SK-N-SH (cell line): ENCODE data around the gene RIN2. TPM values are rescaled to one million over a fixed set of nuclear protein-coding genes. Genes with fewer than 3 reads are reported as not detected.

Experiments
- CTCF ChIA-PET: fragments of 300-600, 350-600 bp; formaldehyde crosslinking; extraction: SDS; loops from one replicate; lab custom pipeline; 2021; lab: Yijun Ruan, JAX
- POLR2A ChIA-PET: fragments of 350-600 bp; sonication (Branson Sonifier 250); formaldehyde crosslinking; extraction: SDS; loops from one replicate; lab custom pipeline; 2020; ENCODE audit warnings: antibody characterized with exemption, inconsistent platforms; lab: Yijun Ruan, JAX
- DNase-seq: peaks from one replicate; pipeline ENCODE4 v3.0.0; 2012
- H2AFZ ChIP-seq: fragments of 200-600 bp; sonication (generic); 2 replicates; pipeline ENCODE4 v1.8.1; 2016; ENCODE audit warnings: antibody characterized with exemption, mild to moderate bottlenecking, low read depth
- H3F3A ChIP-seq: fragments of 200-600 bp; sonication (generic); replicated peaks from 2 replicates; pipeline ENCODE3; 2016; ENCODE audit warnings: antibody characterized with exemption, mild to moderate bottlenecking; ENCODE audit not compliant: insufficient read depth
- H3K27ac ChIP-seq, 2 experiments: fragments of 200-500 bp in 1 of 2; fragments of 200-600 bp in 1 of 2; sonication (Bioruptor generic) in 1 of 2; sonication (generic), shearing (Covaris generic) in 1 of 2; 2 replicates each; pipeline versions ENCODE4 v1.5.1 to v1.6.1; 2014 to 2016; ENCODE audit warnings: low read depth in 2 of 2, inconsistent platforms in 1 of 2, low read length in 1 of 2, mild to moderate bottlenecking in 1 of 2, mixed read lengths in 1 of 2
- H3K27me3 ChIP-seq: fragments of 200-600 bp; sonication (generic), shearing (Covaris generic); 2 replicates; pipeline ENCODE4 v1.6.1; 2016; ENCODE audit warnings: mixed run types; ENCODE audit not compliant: insufficient read depth
- H3K36me3 ChIP-seq, 2 experiments: fragments of 200-500 bp in 1 of 2; fragments of 200-600 bp in 1 of 2; sonication (Bioruptor generic) in 1 of 2; sonication (generic) in 1 of 2; replicated peaks in 1 of 2; 2 replicates each; pipeline versions ENCODE3 to v1.5.1; 2014 to 2016; ENCODE audit warnings: low read length in 1 of 2, mild to moderate bottlenecking in 1 of 2; ENCODE audit not compliant: insufficient read depth in 2 of 2, control insufficient read depth in 1 of 2
- H3K4me1 ChIP-seq, 2 experiments: fragments of 200-500 bp in 1 of 2; fragments of 200-600 bp in 1 of 2; sonication (Bioruptor generic) in 1 of 2; sonication (generic), shearing (Covaris generic) in 1 of 2; 2 replicates each; pipeline versions ENCODE4 v1.5.1 to v1.6.1; 2014 to 2016; ENCODE audit warnings: low read depth in 1 of 2, low read length in 1 of 2, mixed run types in 1 of 2; ENCODE audit not compliant: insufficient read depth in 2 of 2, control insufficient read depth in 1 of 2
- H3K4me2 ChIP-seq: fragments of 200-600 bp; sonication (generic), shearing (Covaris generic); 2 replicates; pipeline ENCODE4 v1.6.1; 2017; ENCODE audit warnings: mixed run types
- H3K4me3 ChIP-seq, 2 experiments: fragments of 200-500 bp in 1 of 2; fragments of 200-600 bp in 1 of 2; sonication (Bioruptor generic) in 1 of 2; sonication (generic), shearing (Covaris generic) in 1 of 2; 2 replicates each; pipeline versions ENCODE4 v1.5.1 to v1.8.1; 2014 to 2016; ENCODE audit warnings: low read depth in 2 of 2, inconsistent platforms in 1 of 2, low read length in 1 of 2, mild to moderate bottlenecking in 1 of 2, mixed read lengths in 1 of 2, moderate library complexity in 1 of 2
- H3K79me2 ChIP-seq: fragments of 200-600 bp; sonication (generic); 2 replicates; pipeline ENCODE4 v1.8.1; 2017; ENCODE audit warnings: mild to moderate bottlenecking; ENCODE audit not compliant: insufficient read depth
- H3K9ac ChIP-seq: fragments of 200-600 bp; sonication (generic); 2 replicates; pipeline ENCODE4 v1.6.1; 2017; ENCODE audit warnings: mixed run types
- H3K9me2 ChIP-seq: fragments of 200-600 bp; sonication (generic); 2 replicates; pipeline ENCODE4 v1.6.1; 2017; ENCODE audit warnings: mixed run types
- H3K9me3 ChIP-seq: fragments of 200-600 bp; sonication (generic); 2 replicates; pipeline ENCODE4 v1.6.1; 2017; ENCODE audit warnings: mixed run types, mild to moderate bottlenecking, moderate library complexity
- H4K20me1 ChIP-seq: fragments of 200-600 bp; sonication (generic); 2 replicates; pipeline ENCODE4 v1.6.1; 2017; ENCODE audit warnings: mild to moderate bottlenecking, mixed run types; ENCODE audit not compliant: insufficient read depth
- EP300 ChIP-seq, 2 experiments: IDR thresholded peaks; 2 replicates each; pipeline versions ENCODE4 v1.4.0 to v1.6.1; 2012; ENCODE audit warnings: borderline replicate concordance in 1 of 2, low read depth in 1 of 2, low read length in 1 of 2
- EZH2phosphoT487 ChIP-seq: fragments of 200-600 bp; sonication (generic); IDR thresholded peaks from 2 replicates; pipeline ENCODE4 v1.6.1; 2017; ENCODE audit warnings: low read depth, mixed run types, mild to moderate bottlenecking, antibody characterized with exemption, moderate library complexity, borderline replicate concordance
- FOSL2 ChIP-seq: IDR thresholded peaks from 2 replicates; pipeline ENCODE4 v1.4.0; 2012; ENCODE audit warnings: low read depth, mild to moderate bottlenecking, moderate library complexity, borderline replicate concordance
- GATA2 ChIP-seq: sonication (generic); formaldehyde crosslinking; IDR thresholded peaks from 2 replicates; pipeline ENCODE4 v1.5.0; 2020; ENCODE audit warnings: mild to moderate bottlenecking, missing genetic modification reagents
- IRF3 ChIP-seq: fragments of 150-350 bp; IDR thresholded peaks from 2 replicates; pipeline ENCODE4 v1.6.1; 2016; ENCODE audit warnings: mild to moderate bottlenecking, low read depth, low read length
- JUND ChIP-seq: IDR thresholded peaks from 2 replicates; pipeline ENCODE4 v1.4.0; 2012
- MXI1 ChIP-seq: IDR thresholded peaks from 2 replicates; pipeline ENCODE4 v1.6.1; 2012; ENCODE audit warnings: mild to moderate bottlenecking, low read depth, low read length, improper control_type of control experiment
- NFIC ChIP-seq: IDR thresholded peaks from 2 replicates; pipeline ENCODE4 v1.4.0; 2012; ENCODE audit warnings: borderline replicate concordance
- NRF1 ChIP-seq: IDR thresholded peaks from 2 replicates; pipeline ENCODE4 v1.6.1; 2012; ENCODE audit warnings: low read depth, mild to moderate bottlenecking, low read length
- POLR2AphosphoS5 ChIP-seq: IDR thresholded peaks from 2 replicates; pipeline ENCODE4 v1.6.1; 2012; ENCODE audit warnings: low read depth, low read length
- RAD21 ChIP-seq: IDR thresholded peaks from 2 replicates; pipeline ENCODE4 v1.6.1; 2012; ENCODE audit warnings: mild to moderate bottlenecking, low read length
- RCOR1 ChIP-seq: fragments of 150-350 bp; IDR thresholded peaks from 2 replicates; pipeline ENCODE4 v1.6.1; 2017; ENCODE audit warnings: antibody characterized with exemption, low read length
- TCF12 ChIP-seq: IDR thresholded peaks from 2 replicates; pipeline ENCODE4 v1.4.0; 2012
- TEAD4 ChIP-seq: IDR thresholded peaks from 2 replicates; pipeline ENCODE4 v1.4.0; 2012; ENCODE audit warnings: mild to moderate bottlenecking, borderline replicate concordance; ENCODE audit not compliant: insufficient read depth
- USF1 ChIP-seq: IDR thresholded peaks from 2 replicates; pipeline ENCODE4 v1.4.0; 2012; ENCODE audit warnings: low read depth, borderline replicate concordance
- YY1 ChIP-seq: IDR thresholded peaks from 2 replicates; pipeline ENCODE4 v1.4.0; 2012; ENCODE audit warnings: low read depth, mild to moderate bottlenecking
- ZBTB33 ChIP-seq: IDR thresholded peaks from 2 replicates; pipeline ENCODE4 v1.4.0; 2012; ENCODE audit warnings: low read depth, borderline replicate concordance
- WGBS: methylation state at CpG from one replicate; pipeline ENCODE4 v1.1.6; 2017; ENCODE audit warnings: low lambda C conversion rate; 5-methylcytosine and 5-hydroxymethylcytosine counted together
- polyA plus RNA-seq, 3 experiments: library from polyadenylated mRNA; depleted of rRNA; stranded (reverse); fragments of >200 nt; gene quantifications; 2 replicates each; pipeline ENCODE4 v1.2.3, GENCODE V29; 2012
- TF ChIP-seq, protein P1 (sequence below): IDR thresholded peaks from 2 replicates; pipeline ENCODE4; 2012
- TF ChIP-seq, protein P2 (sequence below): IDR thresholded peaks from 2 replicates; pipeline ENCODE4 v1.4.0; 2012; ENCODE audit warnings: low read depth

RIN2 gene
- polyA plus RNA-seq, 1 of the 3 experiments (the other 2 are of a cell fraction) = 6.8 TPM

- no peaks in the 10 kb centered on the region for H3K9me2 ChIP-seq
- H3K79me2 ChIP-seq = peaks cover 7% of the 10 kb centered on the region; the same call in 1 of the 2 replicates
- H3K4me3 ChIP-seq = no peak overlapping the region
- peak overlapping the region; percentile 9; the same call in 1 of the 2 replicates for H3K9ac ChIP-seq
- H3K36me3 ChIP-seq = peaks cover 0 to 14% of the 10 kb centered on the region in 2 experiments
- WGBS = 29% methylated on average over 7 of the region's 7 CpGs
- H3F3A ChIP-seq = peaks cover 18% of the 10 kb centered on the region
- peaks cover 4% of the 10 kb centered on the region; the same call in 1 of the 2 replicates for H3K9me3 ChIP-seq
- peak overlapping the region; percentile 81 for H3K4me2 ChIP-seq
- no peak overlapping the region for H2AFZ ChIP-seq
- TF ChIP-seq TCF12 (peak; percentile 74; the same call in 1 of the 2 replicates), NFIC (peak; percentile 79), JUND (0 out of 2 replicates have a peak, but pooled peaks have one; percentile 14), POLR2AphosphoS5 (no peak), YY1 (no peak), USF1 (peak; percentile 11; the same call in 1 of the 2 replicates), ZBTB33 (no peak), NRF1 (no peak), FOSL2 (0 out of 2 replicates have a peak, but pooled peaks have one; percentile 19), IRF3 (no peak), RAD21 (no peak), MXI1 (peak; percentile 79), EZH2phosphoT487 (no peak), EP300 (IDR thresholded peaks at IDR 0.05; ENCODE audit: borderline replicate concordance in 1 of 2, low read depth in 1 of 2, low read length in 1 of 2) (peak in 1 of 2 experiments; percentile 42; a peak in 2 of 4 replicates), GATA2 (CRISPR knock-in tag) (peak; percentile 74), RCOR1 (0 out of 2 replicates have a peak, but pooled peaks have one; percentile 42), TEAD4 (peak; percentile 66)
- TF ChIP-seq, protein P1, sequence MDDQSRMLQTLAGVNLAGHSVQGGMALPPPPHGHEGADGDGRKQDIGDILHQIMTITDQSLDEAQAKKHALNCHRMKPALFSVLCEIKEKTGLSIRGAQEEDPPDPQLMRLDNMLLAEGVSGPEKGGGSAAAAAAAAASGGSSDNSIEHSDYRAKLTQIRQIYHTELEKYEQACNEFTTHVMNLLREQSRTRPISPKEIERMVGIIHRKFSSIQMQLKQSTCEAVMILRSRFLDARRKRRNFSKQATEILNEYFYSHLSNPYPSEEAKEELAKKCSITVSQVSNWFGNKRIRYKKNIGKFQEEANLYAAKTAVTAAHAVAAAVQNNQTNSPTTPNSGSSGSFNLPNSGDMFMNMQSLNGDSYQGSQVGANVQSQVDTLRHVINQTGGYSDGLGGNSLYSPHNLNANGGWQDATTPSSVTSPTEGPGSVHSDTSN = peak; percentile 49; the same call in 1 of the 2 replicates
- TF ChIP-seq, protein P2, sequence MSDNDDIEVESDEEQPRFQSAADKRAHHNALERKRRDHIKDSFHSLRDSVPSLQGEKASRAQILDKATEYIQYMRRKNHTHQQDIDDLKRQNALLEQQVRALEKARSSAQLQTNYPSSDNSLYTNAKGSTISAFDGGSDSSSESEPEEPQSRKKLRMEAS = peak; percentile 88
- ChIA-PET CTCF (interaction anchor here (0.6 to 3.2 kb wide), 16 partner anchors 11 to 801 kb away, joined by 3 to 17 read pairs (median 5); no protein-coding TSS in a partner anchor), POLR2A (no interaction called here)
- H4K20me1 ChIP-seq = no peaks in the 10 kb centered on the region
- H3K27me3 ChIP-seq = no peaks in the 10 kb centered on the region
- peak; percentile 46 for DNase-seq
- peak overlapping the region; percentile 50 to 92; a peak in 3 of 4 replicates for H3K27ac ChIP-seq
- peaks cover 18 to 25% of the 10 kb centered on the region in 2 experiments for H3K4me1 ChIP-seq
Observed at GRCh38 chr20:19783966-19784401, 25.9 kb downstream of the RIN2 start.
